Panc1 (cell line): ENCODE results near the gene LMO3. TPM values are rescaled to one million over a fixed set of nuclear protein-coding genes. Genes with fewer than 3 reads are reported as not detected.

Source experiments
- ATAC-seq: fragments of 200-7000 bp; cut with Tn5 transposase; 2 replicates; pipeline ENCODE4 v1.9.1; 2020; ENCODE audit warnings: mild to moderate bottlenecking, moderate library complexity
- BruUV-seq: library from RNA; stranded (reverse); fragments of 400-500 nt; replicated peaks from 2 replicates; lab custom pipeline; 2021; lab: Mats Ljungman, UMichigan
- CTCF ChIA-PET: fragments of 300-600 bp; sonication (Branson Sonifier 250); formaldehyde crosslinking; loops from one replicate; lab custom pipeline; 2022; ENCODE audit warnings: antibody characterized with exemption; lab: Charles Lee
- POLR2A ChIA-PET: fragments of 300-600 bp; sonication (Branson Sonifier 250); formaldehyde crosslinking; loops from one replicate; lab custom pipeline; 2022; ENCODE audit warnings: antibody characterized with exemption; lab: Charles Lee
- DNase-seq: peaks from one replicate; pipeline ENCODE4 v3.0.0-alpha.2; 2010; ENCODE audit warnings: low read depth, low spot score
- H3K27ac ChIP-seq: 2 replicates; pipeline ENCODE4 v1.5.1; 2011; ENCODE audit warnings: mild to moderate bottlenecking, low read length, inconsistent platforms
- H3K27me3 ChIP-seq: fragments of 200-500 bp; sonication (Bioruptor generic); 2 replicates; pipeline ENCODE4 v1.6.0; 2014; ENCODE audit warnings: low read length, inconsistent platforms; ENCODE audit not compliant: control insufficient read depth, insufficient read depth
- H3K36me3 ChIP-seq: fragments of 200-500 bp; sonication (Bioruptor generic); 2 replicates; pipeline ENCODE4 v1.5.1; 2014; ENCODE audit warnings: inconsistent platforms, mild to moderate bottlenecking, low read length, moderate library complexity; ENCODE audit not compliant: control insufficient read depth, insufficient read depth
- H3K4me1 ChIP-seq: 2 replicates; pipeline ENCODE4 v1.5.1; 2011; ENCODE audit warnings: inconsistent platforms, mild to moderate bottlenecking, low read length, moderate library complexity; ENCODE audit not compliant: control insufficient read depth, insufficient read depth
- H3K4me3 ChIP-seq, 2 experiments: 2 replicates each; pipeline ENCODE4 v1.5.1; 2011 to 2012; ENCODE audit warnings: low read depth in 2 of 2, low read length in 2 of 2, mild to moderate bottlenecking in 2 of 2, inconsistent platforms in 1 of 2, moderate library complexity in 1 of 2
- H3K9me3 ChIP-seq: fragments of 200-500 bp; sonication (Bioruptor generic); 2 replicates; pipeline ENCODE4 v1.5.1; 2014; ENCODE audit warnings: low read depth, mild to moderate bottlenecking, inconsistent platforms, low read length, moderate library complexity; ENCODE audit not compliant: control insufficient read depth, insufficient read depth
- POLR2AphosphoS5 ChIP-seq: IDR thresholded peaks from 2 replicates; pipeline ENCODE4 v1.6.1; 2012; ENCODE audit warnings: mild to moderate bottlenecking, low read depth, low read length, moderate library complexity
- SIN3A ChIP-seq: IDR thresholded peaks from 2 replicates; pipeline ENCODE4 v1.6.1; 2012; ENCODE audit warnings: low read depth, mild to moderate bottlenecking, low read length, moderate library complexity, borderline replicate concordance; ENCODE audit not compliant: insufficient read depth
- TCF7L2 ChIP-seq: IDR thresholded peaks from 2 replicates; pipeline ENCODE4 v1.6.1; 2011; ENCODE audit warnings: mild to moderate bottlenecking, low read depth, low read length, inconsistent platforms
- in situ Hi-C: cut with HindIII; loops from 2 replicates; pipeline ENCODE4 v1.10.0; 2016; ENCODE audit warnings: low sequenced_read_pairs, low pct_unique_long_range_greater_than_20kb
- intact Hi-C: fragments of 100-400 bp; cut with micrococcal nuclease; formaldehyde crosslinking; loops from one replicate; pipeline ENCODE4 v1.10.0; 2022; ENCODE audit not compliant: unreplicated experiment
- total RNA-seq: library from RNA; stranded (reverse); gene quantifications from one replicate; pipeline ENCODE4 v1.2.1, GENCODE V29; 2021; ENCODE audit not compliant: unreplicated experiment
- TF ChIP-seq, protein P1 (sequence below): fragments of 450-650 bp; IDR thresholded peaks from 2 replicates; pipeline ENCODE4 v1.5.1; 2017; ENCODE audit warnings: mild to moderate bottlenecking
- TF ChIP-seq, protein P2 (sequence below), 2 experiments: IDR thresholded peaks; 2 replicates each; pipeline ENCODE4 v1.6.1; 2011 to 2012; ENCODE audit warnings: low read depth in 2 of 2, control low read depth in 1 of 2, low read length in 1 of 2, mild to moderate bottlenecking in 1 of 2, moderate library complexity in 1 of 2; ENCODE audit not compliant: insufficient read depth in 1 of 2

LMO3 gene
- total RNA-seq, 1 experiment from 2014 or later: 0.51 TPM

DNA sequence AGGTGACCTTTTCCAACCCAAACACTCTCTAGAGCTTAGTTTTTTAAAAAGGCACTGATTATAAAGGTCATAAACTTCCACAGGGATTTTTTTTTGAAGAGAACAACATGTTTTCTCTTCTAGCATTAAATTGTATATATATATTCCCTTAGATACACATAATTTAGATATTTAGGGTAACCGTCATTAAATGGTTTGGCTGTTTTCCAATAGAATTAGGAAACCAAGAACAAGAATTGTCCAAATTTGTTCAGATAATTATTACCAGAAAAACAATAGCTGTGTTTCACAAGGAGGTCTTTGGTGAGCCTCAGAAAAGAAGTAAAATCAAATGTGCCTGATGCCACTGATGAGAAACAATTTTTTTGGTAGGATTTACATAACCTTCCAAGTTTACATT is 26.9 kb downstream of the LMO3 start:
- TF ChIP-seq TCF7L2 (no peak), POLR2AphosphoS5 (no peak)
- TF ChIP-seq, protein P1, sequence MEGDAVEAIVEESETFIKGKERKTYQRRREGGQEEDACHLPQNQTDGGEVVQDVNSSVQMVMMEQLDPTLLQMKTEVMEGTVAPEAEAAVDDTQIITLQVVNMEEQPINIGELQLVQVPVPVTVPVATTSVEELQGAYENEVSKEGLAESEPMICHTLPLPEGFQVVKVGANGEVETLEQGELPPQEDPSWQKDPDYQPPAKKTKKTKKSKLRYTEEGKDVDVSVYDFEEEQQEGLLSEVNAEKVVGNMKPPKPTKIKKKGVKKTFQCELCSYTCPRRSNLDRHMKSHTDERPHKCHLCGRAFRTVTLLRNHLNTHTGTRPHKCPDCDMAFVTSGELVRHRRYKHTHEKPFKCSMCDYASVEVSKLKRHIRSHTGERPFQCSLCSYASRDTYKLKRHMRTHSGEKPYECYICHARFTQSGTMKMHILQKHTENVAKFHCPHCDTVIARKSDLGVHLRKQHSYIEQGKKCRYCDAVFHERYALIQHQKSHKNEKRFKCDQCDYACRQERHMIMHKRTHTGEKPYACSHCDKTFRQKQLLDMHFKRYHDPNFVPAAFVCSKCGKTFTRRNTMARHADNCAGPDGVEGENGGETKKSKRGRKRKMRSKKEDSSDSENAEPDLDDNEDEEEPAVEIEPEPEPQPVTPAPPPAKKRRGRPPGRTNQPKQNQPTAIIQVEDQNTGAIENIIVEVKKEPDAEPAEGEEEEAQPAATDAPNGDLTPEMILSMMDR: no peak
- ChIA-PET CTCF (no interaction called here), POLR2A (no interaction called here)
- H3K9me3 ChIP-seq: no peaks in the 10 kb centered on the region
- DNase-seq (no peak), ATAC-seq (no peak)
- no TSS peak for BruUV-seq
- no peak overlapping the region for H3K27ac ChIP-seq
- no peaks in the 10 kb centered on the region for H3K36me3 ChIP-seq
- no peak overlapping the region for H3K4me3 ChIP-seq
- H3K27me3 ChIP-seq: no peaks in the 10 kb centered on the region
- in situ Hi-C loops: no loop called here
- intact Hi-C loops: no loop called here
- no peaks in the 10 kb centered on the region for H3K4me1 ChIP-seq

DNA sequence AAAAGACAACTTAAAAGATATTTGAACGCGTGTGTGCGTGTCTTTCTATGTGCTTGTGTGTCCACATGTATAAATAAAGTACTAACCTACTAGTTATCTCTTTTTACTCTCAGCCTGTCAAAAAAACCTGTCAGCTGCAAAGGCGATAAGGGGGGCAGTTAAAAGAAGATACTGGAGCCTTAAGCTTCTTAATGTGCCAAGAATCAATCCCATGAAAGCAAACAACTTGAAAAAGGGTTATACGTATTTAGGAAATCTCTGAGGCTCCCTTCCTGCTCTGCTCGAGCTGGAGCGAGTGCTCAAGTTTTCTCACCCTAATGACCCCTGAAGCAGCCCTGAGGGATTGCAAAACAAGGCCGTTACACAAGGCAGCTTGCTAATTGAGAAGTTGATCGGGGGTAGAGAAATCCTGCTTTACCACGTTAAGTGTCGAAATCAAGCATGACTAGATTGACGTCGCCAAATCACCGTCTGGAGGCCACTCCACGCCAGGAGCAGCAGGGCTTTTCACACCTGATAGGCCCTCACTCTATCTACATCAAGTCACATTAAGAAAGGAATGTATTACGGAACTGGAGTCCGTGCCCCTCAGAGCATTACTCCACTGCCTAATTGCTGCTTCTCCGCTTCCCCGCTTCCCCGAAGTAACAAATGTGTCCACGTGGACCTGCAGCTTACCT is 32.4 kb downstream of the LMO3 start:
- no peak for DNase-seq
- TF ChIP-seq, protein P1: no peak
- TF ChIP-seq, protein P2, sequence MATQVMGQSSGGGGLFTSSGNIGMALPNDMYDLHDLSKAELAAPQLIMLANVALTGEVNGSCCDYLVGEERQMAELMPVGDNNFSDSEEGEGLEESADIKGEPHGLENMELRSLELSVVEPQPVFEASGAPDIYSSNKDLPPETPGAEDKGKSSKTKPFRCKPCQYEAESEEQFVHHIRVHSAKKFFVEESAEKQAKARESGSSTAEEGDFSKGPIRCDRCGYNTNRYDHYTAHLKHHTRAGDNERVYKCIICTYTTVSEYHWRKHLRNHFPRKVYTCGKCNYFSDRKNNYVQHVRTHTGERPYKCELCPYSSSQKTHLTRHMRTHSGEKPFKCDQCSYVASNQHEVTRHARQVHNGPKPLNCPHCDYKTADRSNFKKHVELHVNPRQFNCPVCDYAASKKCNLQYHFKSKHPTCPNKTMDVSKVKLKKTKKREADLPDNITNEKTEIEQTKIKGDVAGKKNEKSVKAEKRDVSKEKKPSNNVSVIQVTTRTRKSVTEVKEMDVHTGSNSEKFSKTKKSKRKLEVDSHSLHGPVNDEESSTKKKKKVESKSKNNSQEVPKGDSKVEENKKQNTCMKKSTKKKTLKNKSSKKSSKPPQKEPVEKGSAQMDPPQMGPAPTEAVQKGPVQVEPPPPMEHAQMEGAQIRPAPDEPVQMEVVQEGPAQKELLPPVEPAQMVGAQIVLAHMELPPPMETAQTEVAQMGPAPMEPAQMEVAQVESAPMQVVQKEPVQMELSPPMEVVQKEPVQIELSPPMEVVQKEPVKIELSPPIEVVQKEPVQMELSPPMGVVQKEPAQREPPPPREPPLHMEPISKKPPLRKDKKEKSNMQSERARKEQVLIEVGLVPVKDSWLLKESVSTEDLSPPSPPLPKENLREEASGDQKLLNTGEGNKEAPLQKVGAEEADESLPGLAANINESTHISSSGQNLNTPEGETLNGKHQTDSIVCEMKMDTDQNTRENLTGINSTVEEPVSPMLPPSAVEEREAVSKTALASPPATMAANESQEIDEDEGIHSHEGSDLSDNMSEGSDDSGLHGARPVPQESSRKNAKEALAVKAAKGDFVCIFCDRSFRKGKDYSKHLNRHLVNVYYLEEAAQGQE (IDR thresholded peaks at IDR 0.05; ENCODE audit: insufficient read depth in 1 of 2, low read depth in 2 of 2, low read length in 1 of 2): no peak
- TF ChIP-seq TCF7L2 (no peak), POLR2AphosphoS5 (no peak), SIN3A (no peak)
- no peaks in the 10 kb centered on the region for H3K9me3 ChIP-seq
- no peaks in the 10 kb centered on the region for H3K27me3 ChIP-seq
- no peaks in the 10 kb centered on the region for H3K36me3 ChIP-seq
- no TSS peak for BruUV-seq
- intact Hi-C loops: no loop called here
- H3K4me1 ChIP-seq: no peaks in the 10 kb centered on the region
- ATAC-seq: no peak
- in situ Hi-C loops: no loop called here
- H3K27ac ChIP-seq: no peak overlapping the region
- no peak overlapping the region for H3K4me3 ChIP-seq
- ChIA-PET POLR2A (no interaction called here), CTCF (no interaction called here)
